ENCODE measurements around the gene SPPL2C. TPM values are rescaled to one million over a fixed set of nuclear protein-coding genes. Genes with fewer than 3 reads are reported as not detected.

Gene SPPL2C
- total RNA-seq, 5 donors from 2014 or later (not counting 1 experiment from before 2014, with no cell fraction given) = not detected

- Histone ChIP-seq H3K27ac (ENCODE audit: low read length) (no peak overlapping the region), H3K9me3 (no peaks in the 10 kb centered on the region), H3K4me3 (ENCODE audit: control insufficient read depth in 1 of 2, extremely low read depth in 1 of 2, low read length in 1 of 2) (no peak overlapping the region), H3K27me3 (replicated peaks in 1 of 2; ENCODE audit: control insufficient read depth in 2 of 2, extremely low read depth in 1 of 2, insufficient read depth in 2 of 2, low read length in 1 of 2) (peaks cover 0 to 44% of the 10 kb centered on the region in 2 experiments), H3K36me3 (ENCODE audit: control insufficient read depth in 2 of 2, extremely low read depth in 1 of 2, insufficient read depth in 1 of 2, low read length in 1 of 2) (no peaks in the 10 kb centered on the region), H3K4me1 (ENCODE audit: control insufficient read depth in 1 of 2, extremely low read depth in 1 of 2, insufficient read depth in 2 of 2, low read length in 2 of 2) (peaks cover 0 to 4% of the 10 kb centered on the region in 2 experiments)
- ATAC-seq (replicated peaks in 1 of 4) (no peak), DNase-seq (no peak)
- Mint-ChIP-seq H3K27ac (no peak overlapping the region), H3K4me3 (no peak overlapping the region), H3K4me1 (peaks cover 0 to 3% (median 0%) of the 10 kb centered on the region in 3 donors), H3K36me3 (no peaks in the 10 kb centered on the region), H3K27me3 (peaks cover 4% of the 10 kb centered on the region in 2 donors), H3K9me3 (no peaks in the 10 kb centered on the region)
- CTCF ChIA-PET = interaction anchor here in 1 of 2 donors (0.9 kb wide), 1 partner anchor 192 kb away, joined by 4 read pairs; no protein-coding TSS in a partner anchor
- WGBS (ENCODE audit: insufficient coverage) = 70% methylated on average over 14 of the region's 20 CpGs
- POLR2A ChIA-PET = no interaction called here
Observed at GRCh38 chr17:45836047-45837044, 8.3 kb upstream of the SPPL2C start.

GRCh38 chr17:45837187-45837586 lies 7.5 kb upstream of the SPPL2C start:
- DNase-seq (no peak), ATAC-seq (replicated peaks in 1 of 4) (no peak)
- Mint-ChIP-seq H3K9me3 (no peaks in the 10 kb centered on the region), H3K27ac (no peak overlapping the region), H3K36me3 (no peaks in the 10 kb centered on the region), H3K4me3 (no peak overlapping the region), H3K4me1 (peaks cover 0 to under 1% (median 0%) of the 10 kb centered on the region in 3 donors), H3K27me3 (peaks cover 4% of the 10 kb centered on the region in 2 donors)
- CTCF ChIA-PET = interaction anchor here in 1 of 2 donors (0.9 kb wide), 1 partner anchor 193 kb away, joined by 4 read pairs; no protein-coding TSS in a partner anchor
- no peaks in the 10 kb centered on the region for H3K9me3 ChIP-seq
- no peak overlapping the region for H3K4me3 ChIP-seq (ENCODE audit: control insufficient read depth in 1 of 2, extremely low read depth in 1 of 2, low read length in 1 of 2)
- no peak overlapping the region for H3K27ac ChIP-seq (ENCODE audit: low read length)
- 50% methylated on average over 5 of the region's 10 CpGs for WGBS (ENCODE audit: insufficient coverage)
- POLR2A ChIA-PET = no interaction called here
- peaks cover 0 to 39% of the 10 kb centered on the region in 2 experiments for H3K27me3 ChIP-seq (replicated peaks in 1 of 2; ENCODE audit: control insufficient read depth in 2 of 2, extremely low read depth in 1 of 2, insufficient read depth in 2 of 2, low read length in 1 of 2)
- H3K4me1 ChIP-seq (ENCODE audit: control insufficient read depth in 1 of 2, extremely low read depth in 1 of 2, insufficient read depth in 2 of 2, low read length in 2 of 2) = peaks cover 0 to 2% of the 10 kb centered on the region in 2 experiments
- H3K36me3 ChIP-seq (ENCODE audit: control insufficient read depth in 2 of 2, extremely low read depth in 1 of 2, insufficient read depth in 1 of 2, low read length in 1 of 2) = no peaks in the 10 kb centered on the region

- no peaks in the 10 kb centered on the region for H3K4me1 ChIP-seq (ENCODE audit: control insufficient read depth in 1 of 2, extremely low read depth in 1 of 2, insufficient read depth in 2 of 2, low read length in 2 of 2)
- Mint-ChIP-seq H3K27me3 (peaks cover 4% of the 10 kb centered on the region in 2 donors), H3K4me1 (no peaks in the 10 kb centered on the region), H3K27ac (no peak overlapping the region), H3K36me3 (no peaks in the 10 kb centered on the region), H3K4me3 (no peak overlapping the region), H3K9me3 (no peaks in the 10 kb centered on the region)
- H3K4me3 ChIP-seq (ENCODE audit: control insufficient read depth in 1 of 2, extremely low read depth in 1 of 2, low read length in 1 of 2) = no peak overlapping the region
- H3K27ac ChIP-seq (ENCODE audit: low read length) = no peak overlapping the region
- H3K9me3 ChIP-seq = no peaks in the 10 kb centered on the region
- H3K27me3 ChIP-seq (replicated peaks in 1 of 2; ENCODE audit: control insufficient read depth in 2 of 2, extremely low read depth in 1 of 2, insufficient read depth in 2 of 2, low read length in 1 of 2) = peaks cover 0 to 36% of the 10 kb centered on the region in 2 experiments
- CTCF ChIA-PET = no interaction called here
- H3K36me3 ChIP-seq (ENCODE audit: control insufficient read depth in 2 of 2, extremely low read depth in 1 of 2, insufficient read depth in 1 of 2, low read length in 1 of 2) = no peaks in the 10 kb centered on the region
- no peak for DNase-seq
- 90% methylated on average over 6 of the region's 9 CpGs for WGBS (ENCODE audit: insufficient coverage)
- ATAC-seq (replicated peaks in 1 of 4) = no peak
- POLR2A ChIA-PET = no interaction called here
Observed at GRCh38 chr17:45837603-45838002, 7.1 kb upstream of the SPPL2C start.

GRCh38 chr17:45838751-45839295 lies 5.9 kb upstream of the SPPL2C start:
- Histone ChIP-seq H3K27me3 (replicated peaks in 1 of 2; ENCODE audit: control insufficient read depth in 2 of 2, extremely low read depth in 1 of 2, insufficient read depth in 2 of 2, low read length in 1 of 2) (peaks cover 0 to 28% of the 10 kb centered on the region in 2 experiments), H3K4me3 (ENCODE audit: control insufficient read depth in 1 of 2, extremely low read depth in 1 of 2, low read length in 1 of 2) (no peak overlapping the region), H3K9me3 (no peaks in the 10 kb centered on the region), H3K4me1 (ENCODE audit: control insufficient read depth in 1 of 2, extremely low read depth in 1 of 2, insufficient read depth in 2 of 2, low read length in 2 of 2) (no peaks in the 10 kb centered on the region), H3K27ac (ENCODE audit: low read length) (no peak overlapping the region), H3K36me3 (ENCODE audit: control insufficient read depth in 2 of 2, extremely low read depth in 1 of 2, insufficient read depth in 1 of 2, low read length in 1 of 2) (no peaks in the 10 kb centered on the region)
- CTCF ChIA-PET = no interaction called here
- no peak for DNase-seq
- POLR2A ChIA-PET = interaction anchor here in 1 of 2 donors (0.6 kb wide), 1 partner anchor 48 kb away, joined by 8 read pairs; no protein-coding TSS in a partner anchor
- Mint-ChIP-seq H3K9me3 (no peaks in the 10 kb centered on the region), H3K36me3 (no peaks in the 10 kb centered on the region), H3K27ac (no peak overlapping the region), H3K27me3 (peaks cover 1 to 4% of the 10 kb centered on the region in 2 donors), H3K4me1 (no peaks in the 10 kb centered on the region), H3K4me3 (no peak overlapping the region)
- no peak for ATAC-seq (replicated peaks in 1 of 4)
- WGBS (ENCODE audit: insufficient coverage) = 25% methylated on average over 2 of the region's 8 CpGs

GRCh38 chr17:45839442-45839841 lies 5.2 kb upstream of the SPPL2C start:
- 66% methylated on average over 4 of the region's 4 CpGs for WGBS (ENCODE audit: insufficient coverage)
- Mint-ChIP-seq H3K4me1 (no peaks in the 10 kb centered on the region), H3K9me3 (no peaks in the 10 kb centered on the region), H3K4me3 (no peak overlapping the region), H3K36me3 (no peaks in the 10 kb centered on the region), H3K27me3 (peaks cover 1 to 4% of the 10 kb centered on the region in 2 donors), H3K27ac (no peak overlapping the region)
- no peak for DNase-seq
- Histone ChIP-seq H3K9me3 (no peaks in the 10 kb centered on the region), H3K4me1 (ENCODE audit: control insufficient read depth in 1 of 2, extremely low read depth in 1 of 2, insufficient read depth in 2 of 2, low read length in 2 of 2) (no peaks in the 10 kb centered on the region), H3K27me3 (replicated peaks in 1 of 2; ENCODE audit: control insufficient read depth in 2 of 2, extremely low read depth in 1 of 2, insufficient read depth in 2 of 2, low read length in 1 of 2) (peaks cover 0 to 25% of the 10 kb centered on the region in 2 experiments), H3K27ac (ENCODE audit: low read length) (no peak overlapping the region), H3K36me3 (ENCODE audit: control insufficient read depth in 2 of 2, extremely low read depth in 1 of 2, insufficient read depth in 1 of 2, low read length in 1 of 2) (no peaks in the 10 kb centered on the region), H3K4me3 (ENCODE audit: control insufficient read depth in 1 of 2, extremely low read depth in 1 of 2, low read length in 1 of 2) (no peak overlapping the region)
- no peak for ATAC-seq (replicated peaks in 1 of 4)
- POLR2A ChIA-PET = no interaction called here
- CTCF ChIA-PET = no interaction called here

- WGBS (ENCODE audit: insufficient coverage) = 94% methylated on average over 7 of the region's 9 CpGs
Observed at GRCh38 chr17:45841186-45841585, 3.5 kb upstream of the SPPL2C start.

More at GRCh38 chr17:45841186-45841585, 3.5 kb upstream of the SPPL2C start:
- Mint-ChIP-seq H3K9me3 (no peaks in the 10 kb centered on the region), H3K4me1 (no peaks in the 10 kb centered on the region), H3K4me3 (no peak overlapping the region), H3K36me3 (no peaks in the 10 kb centered on the region), H3K27me3 (peaks cover 0 to 1% of the 10 kb centered on the region in 2 donors), H3K27ac (no peak overlapping the region)
- Histone ChIP-seq H3K4me3 (ENCODE audit: control insufficient read depth in 1 of 2, extremely low read depth in 1 of 2, low read length in 1 of 2) (no peak overlapping the region), H3K4me1 (ENCODE audit: control insufficient read depth in 1 of 2, extremely low read depth in 1 of 2, insufficient read depth in 2 of 2, low read length in 2 of 2) (no peaks in the 10 kb centered on the region), H3K27ac (ENCODE audit: low read length) (no peak overlapping the region), H3K36me3 (ENCODE audit: control insufficient read depth in 2 of 2, extremely low read depth in 1 of 2, insufficient read depth in 1 of 2, low read length in 1 of 2) (no peaks in the 10 kb centered on the region), H3K27me3 (replicated peaks in 1 of 2; ENCODE audit: control insufficient read depth in 2 of 2, extremely low read depth in 1 of 2, insufficient read depth in 2 of 2, low read length in 1 of 2) (peaks cover 0 to 19% of the 10 kb centered on the region in 2 experiments), H3K9me3 (no peaks in the 10 kb centered on the region)
- DNase-seq = no peak
- no peak for ATAC-seq (replicated peaks in 1 of 4)
- ChIA-PET POLR2A (no interaction called here), CTCF (no interaction called here)
